HL-60 (cell line): ENCODE data around the gene SUMF1.
"Not testable (repeated sequence)": the region's sequence is repeated elsewhere in the genome, so short reads cannot be mapped to it uniquely, and the experiment has no call there.

Experiments
- DNase-seq, 2 experiments: peaks; one replicate each; pipeline ENCODE4 v3.0.0-alpha.2; 2010 to 2020; ENCODE audit warnings: low read depth in 1 of 2, low spot score in 1 of 2
- H3K27ac ChIP-seq: fragments of 250-450 bp; sonication (Bioruptor Pico); replicated peaks from 2 replicates; pipeline ENCODE4 v1.5.1; 2020; ENCODE audit warnings: mild to moderate bottlenecking, moderate library complexity
- H3K27me3 ChIP-seq: fragments of 250-450 bp; sonication (Bioruptor Pico); 2 replicates; pipeline ENCODE4 v1.5.1; 2021; ENCODE audit warnings: mild to moderate bottlenecking, moderate library complexity; ENCODE audit not compliant: insufficient read depth, poor library complexity, severe bottlenecking
- H3K4me3 ChIP-seq: replicated peaks from 2 replicates; pipeline ENCODE4 v1.5.1; 2011; ENCODE audit warnings: mild to moderate bottlenecking, control low read depth, low read length; ENCODE audit not compliant: insufficient read depth
- GABPA ChIP-seq: IDR thresholded peaks from 2 replicates; pipeline ENCODE4 v1.6.1; 2012; ENCODE audit warnings: low read depth
- POLR2AphosphoS5 ChIP-seq: IDR thresholded peaks from 2 replicates; pipeline ENCODE4 v1.6.1; 2012; ENCODE audit warnings: low read depth
- REST ChIP-seq: IDR thresholded peaks from 2 replicates; pipeline ENCODE4 v1.6.1; 2012; ENCODE audit warnings: low read depth; ENCODE audit not compliant: insufficient replicate concordance
- SPI1 ChIP-seq: IDR thresholded peaks from 2 replicates; pipeline ENCODE4 v1.6.1; 2012; ENCODE audit warnings: low read depth, mild to moderate bottlenecking, borderline replicate concordance
- TF ChIP-seq, protein P1 (sequence below): IDR thresholded peaks from one replicate; pipeline ENCODE4 v1.5.1; 2011; ENCODE audit warnings: low read length, control low read depth, inconsistent platforms; ENCODE audit not compliant: insufficient read depth

SUMF1 gene

GRCh38 chr3:4460334-4460733 lies 6.7 kb downstream of the SUMF1 start:
- H3K27ac ChIP-seq, result no peak overlapping the region
- TF ChIP-seq GABPA, result no peak
- no peak for TF ChIP-seq REST
- TF ChIP-seq, protein P1, sequence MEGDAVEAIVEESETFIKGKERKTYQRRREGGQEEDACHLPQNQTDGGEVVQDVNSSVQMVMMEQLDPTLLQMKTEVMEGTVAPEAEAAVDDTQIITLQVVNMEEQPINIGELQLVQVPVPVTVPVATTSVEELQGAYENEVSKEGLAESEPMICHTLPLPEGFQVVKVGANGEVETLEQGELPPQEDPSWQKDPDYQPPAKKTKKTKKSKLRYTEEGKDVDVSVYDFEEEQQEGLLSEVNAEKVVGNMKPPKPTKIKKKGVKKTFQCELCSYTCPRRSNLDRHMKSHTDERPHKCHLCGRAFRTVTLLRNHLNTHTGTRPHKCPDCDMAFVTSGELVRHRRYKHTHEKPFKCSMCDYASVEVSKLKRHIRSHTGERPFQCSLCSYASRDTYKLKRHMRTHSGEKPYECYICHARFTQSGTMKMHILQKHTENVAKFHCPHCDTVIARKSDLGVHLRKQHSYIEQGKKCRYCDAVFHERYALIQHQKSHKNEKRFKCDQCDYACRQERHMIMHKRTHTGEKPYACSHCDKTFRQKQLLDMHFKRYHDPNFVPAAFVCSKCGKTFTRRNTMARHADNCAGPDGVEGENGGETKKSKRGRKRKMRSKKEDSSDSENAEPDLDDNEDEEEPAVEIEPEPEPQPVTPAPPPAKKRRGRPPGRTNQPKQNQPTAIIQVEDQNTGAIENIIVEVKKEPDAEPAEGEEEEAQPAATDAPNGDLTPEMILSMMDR, result no peak
- no peak for TF ChIP-seq SPI1
- TF ChIP-seq POLR2AphosphoS5, result no peak
- H3K4me3 ChIP-seq, result no peak overlapping the region
- DNase-seq, result no peak
- no peaks in the 10 kb centered on the region for H3K27me3 ChIP-seq

DNA sequence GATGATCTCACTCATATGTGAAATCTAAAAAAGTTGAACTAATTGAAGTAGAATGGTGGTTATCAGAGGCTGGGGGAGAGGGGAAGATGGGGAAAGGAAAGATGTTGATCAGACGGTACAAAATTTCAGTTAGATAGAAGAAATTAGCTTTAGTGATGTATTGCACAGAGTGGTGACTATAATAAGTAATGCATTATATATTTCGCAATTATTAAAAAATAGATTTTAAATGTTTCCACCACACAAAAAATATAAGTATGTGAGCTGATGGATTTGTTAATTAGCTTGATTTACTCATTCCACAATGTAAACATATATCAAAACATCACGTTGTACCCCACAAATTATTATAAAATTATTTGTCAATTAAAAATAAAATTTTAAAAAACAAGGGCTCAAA lies 8.1 kb downstream of the SUMF1 start:
- H3K27ac ChIP-seq, result no peak overlapping the region
- H3K27me3 ChIP-seq, result no peaks in the 10 kb centered on the region
- DNase-seq, result no peak
- TF ChIP-seq REST, result no peak
- TF ChIP-seq GABPA, result no peak
- TF ChIP-seq SPI1, result no peak
- TF ChIP-seq, protein P1, result no peak
- TF ChIP-seq POLR2AphosphoS5, result no peak
- H3K4me3 ChIP-seq, result no peak overlapping the region

- H3K27ac ChIP-seq, H3K27me3 ChIP-seq, DNase-seq, H3K4me3 ChIP-seq: not testable (repeated sequence)
Measured at GRCh38 chr3:4456780-4457179, 10.3 kb downstream of the SUMF1 start.

DNA sequence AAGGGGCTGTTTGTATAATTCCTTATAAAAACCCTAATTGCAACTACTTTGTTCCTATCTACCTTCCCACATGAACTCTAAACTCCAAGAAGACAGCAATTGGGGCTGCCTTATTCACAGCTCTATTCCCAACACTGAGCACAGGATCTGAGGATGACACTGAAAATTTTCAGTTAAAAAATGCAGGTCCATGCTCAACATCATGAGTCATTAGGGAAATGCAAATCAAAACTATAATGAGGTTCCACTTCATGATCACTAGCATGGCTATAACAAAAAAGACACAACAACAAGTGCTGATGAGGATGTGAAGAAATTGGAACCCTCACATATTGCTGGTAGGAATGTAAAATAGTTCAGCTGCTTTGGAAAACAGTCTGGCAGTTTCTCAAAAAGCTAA lies 12.9 kb downstream of the SUMF1 start:
- Histone ChIP-seq H3K27me3 (no peaks in the 10 kb centered on the region), H3K4me3 (no peak overlapping the region), H3K27ac (no peak overlapping the region)
- TF ChIP-seq GABPA (no peak), POLR2AphosphoS5 (no peak), SPI1 (no peak), REST (no peak)
- TF ChIP-seq, protein P1, result no peak
- no peak for DNase-seq
